Measurements from ENCODE around the gene PKMYT1.

The PKMYT1 gene

GRCh38 chr16:3000540-3000939, 20.3 kb upstream of the PKMYT1 start:
- DNase-seq (ENCODE audit: extremely low spot score): no peak
- ChIA-PET CTCF (interaction anchor here (1.4 kb wide), 1 partner anchor 27 kb away, joined by 4 read pairs; no protein-coding TSS in a partner anchor), POLR2A (interaction anchor here (0.8 to 1.0 kb wide), 3 partner anchors 11 to 20 kb away, joined by 3 to 4 read pairs (median 3); partner anchors contain the start of gene PKMYT1)
- TF ChIP-seq CTBP1 (IDR thresholded peaks at IDR 0.05; ENCODE audit: borderline replicate concordance): no peak
- TF ChIP-seq FOXK2 (IDR thresholded peaks at IDR 0.05): no peak
- TF ChIP-seq ARNT (IDR thresholded peaks at IDR 0.05): no peak
- TF ChIP-seq ELF4 (IDR thresholded peaks at IDR 0.05): no peak

DNA sequence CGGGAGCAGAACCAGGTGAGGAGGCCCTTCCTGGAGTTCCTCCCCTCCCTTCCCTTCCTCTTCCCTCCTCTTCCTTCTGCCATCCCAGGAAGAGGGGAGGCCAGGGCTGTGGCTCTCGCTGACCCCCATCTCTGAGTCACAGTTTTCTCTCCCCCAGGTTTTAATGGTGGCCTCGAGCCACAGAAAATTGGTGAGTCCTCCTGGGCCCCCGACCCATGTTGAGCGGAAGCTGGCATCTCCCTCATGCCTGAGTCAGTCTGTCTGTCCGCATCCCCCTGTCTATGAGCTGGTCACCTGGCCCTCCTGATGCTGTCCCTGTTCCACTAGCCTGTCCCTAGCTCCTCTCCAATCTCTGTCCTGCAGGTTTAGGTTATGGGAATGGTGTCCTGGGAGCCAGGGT, 19.7 kb upstream of the PKMYT1 start:
- ChIA-PET POLR2A (interaction anchor here (0.9 kb wide), 1 partner anchor 11 kb away, joined by 4 read pairs; no protein-coding TSS in a partner anchor), CTCF (interaction anchor here (1.4 kb wide), 1 partner anchor 28 kb away, joined by 4 read pairs; no protein-coding TSS in a partner anchor)
- no peak for DNase-seq (ENCODE audit: extremely low spot score)
- TF ChIP-seq HDGF (IDR thresholded peaks at IDR 0.05; ENCODE audit: borderline replicate concordance): no peak

- POLR2A ChIA-PET: interaction anchor here (0.8 to 0.9 kb wide), 2 partner anchors 16 to 43 kb away, joined by 3 read pairs; partner anchors contain the start of gene PKMYT1
- CTCF ChIA-PET: no interaction called here
- TF ChIP-seq ZNF384 (IDR thresholded peaks at IDR 0.05) (no peak), ARNT (IDR thresholded peaks at IDR 0.05) (no peak), LEF1 (IDR thresholded peaks at IDR 0.05; ENCODE audit: borderline replicate concordance) (no peak), FOXA1 (IDR thresholded peaks at IDR 0.05) (no peak), HDGF (IDR thresholded peaks at IDR 0.05; ENCODE audit: borderline replicate concordance) (no peak), L3MBTL2 (conservative IDR thresholded peaks at IDR 0.05) (no peak), TARDBP (IDR thresholded peaks at IDR 0.05) (no peak), CTBP1 (IDR thresholded peaks at IDR 0.05; ENCODE audit: borderline replicate concordance) (no peak), NFRKB (IDR thresholded peaks at IDR 0.05) (no peak), BHLHE40 (IDR thresholded peaks at IDR 0.05; ENCODE audit: borderline replicate concordance) (no peak), ELF4 (IDR thresholded peaks at IDR 0.05) (no peak), SP1 (IDR thresholded peaks at IDR 0.05) (no peak), FOXK2 (IDR thresholded peaks at IDR 0.05) (no peak), SUZ12 (IDR thresholded peaks at IDR 0.05) (no peak)
- TF ChIP-seq, protein P1, sequence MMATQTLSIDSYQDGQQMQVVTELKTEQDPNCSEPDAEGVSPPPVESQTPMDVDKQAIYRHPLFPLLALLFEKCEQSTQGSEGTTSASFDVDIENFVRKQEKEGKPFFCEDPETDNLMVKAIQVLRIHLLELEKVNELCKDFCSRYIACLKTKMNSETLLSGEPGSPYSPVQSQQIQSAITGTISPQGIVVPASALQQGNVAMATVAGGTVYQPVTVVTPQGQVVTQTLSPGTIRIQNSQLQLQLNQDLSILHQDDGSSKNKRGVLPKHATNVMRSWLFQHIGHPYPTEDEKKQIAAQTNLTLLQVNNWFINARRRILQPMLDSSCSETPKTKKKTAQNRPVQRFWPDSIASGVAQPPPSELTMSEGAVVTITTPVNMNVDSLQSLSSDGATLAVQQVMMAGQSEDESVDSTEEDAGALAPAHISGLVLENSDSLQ (IDR thresholded peaks at IDR 0.05): no peak
- DNase-seq (ENCODE audit: extremely low spot score): no peak
Measured at GRCh38 chr16:2996298-2996697, 16.1 kb upstream of the PKMYT1 start.

DNA sequence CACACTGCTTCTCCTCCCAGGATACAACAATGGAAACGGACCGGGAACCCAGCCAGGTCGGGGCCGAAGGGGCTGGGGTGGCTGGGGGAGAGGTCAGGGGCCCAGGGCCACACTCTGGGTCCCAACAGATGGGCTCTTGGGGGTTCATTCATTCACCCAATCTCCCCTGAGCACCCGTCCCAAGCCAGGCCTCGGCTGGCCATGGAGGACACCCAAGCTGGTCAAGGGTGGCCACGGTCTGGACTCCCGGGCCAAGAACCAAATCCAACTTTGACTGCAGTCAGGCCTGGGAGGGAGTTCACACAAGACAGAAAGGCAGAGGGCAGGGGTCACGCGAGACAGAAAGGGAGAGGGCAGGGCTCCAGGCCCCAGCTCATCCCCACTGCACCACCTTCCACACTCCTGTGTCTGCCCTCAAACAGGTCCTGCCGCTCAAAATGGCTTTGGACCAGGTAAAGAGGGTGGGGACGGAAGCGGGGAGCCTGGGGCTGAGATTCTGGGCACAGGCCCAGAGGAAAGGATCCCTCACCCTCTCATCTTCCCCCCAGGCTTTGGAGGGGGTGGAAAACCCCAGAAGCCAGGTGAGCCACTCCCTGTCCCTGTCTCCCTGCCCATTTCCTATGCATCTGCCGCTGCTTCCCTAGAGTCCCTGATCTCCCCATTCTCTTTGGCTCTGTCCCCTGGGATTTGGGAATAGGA, 12.3 kb upstream of the PKMYT1 start:
- CTCF ChIA-PET: no interaction called here
- TF ChIP-seq HDGF (IDR thresholded peaks at IDR 0.05; ENCODE audit: borderline replicate concordance): no peak
- no peak for TF ChIP-seq NFRKB (IDR thresholded peaks at IDR 0.05)
- TF ChIP-seq CTBP1 (IDR thresholded peaks at IDR 0.05; ENCODE audit: borderline replicate concordance): no peak
- no peak for TF ChIP-seq SP1 (IDR thresholded peaks at IDR 0.05)
- TF ChIP-seq SUZ12 (IDR thresholded peaks at IDR 0.05): no peak
- TF ChIP-seq FOXM1 (IDR thresholded peaks at IDR 0.05; ENCODE audit: borderline replicate concordance): no peak
- no peak for TF ChIP-seq ELF4 (IDR thresholded peaks at IDR 0.05)
- TF ChIP-seq LEF1 (IDR thresholded peaks at IDR 0.05; ENCODE audit: borderline replicate concordance): no peak
- TF ChIP-seq ARNT (IDR thresholded peaks at IDR 0.05): no peak
- no peak for TF ChIP-seq L3MBTL2 (conservative IDR thresholded peaks at IDR 0.05)
- TF ChIP-seq FOXA1 (IDR thresholded peaks at IDR 0.05): no peak
- no peak for TF ChIP-seq ZNF384 (IDR thresholded peaks at IDR 0.05)
- no peak for TF ChIP-seq BHLHE40 (IDR thresholded peaks at IDR 0.05; ENCODE audit: borderline replicate concordance)
- TF ChIP-seq FOXK2 (IDR thresholded peaks at IDR 0.05): no peak
- no peak for TF ChIP-seq TARDBP (IDR thresholded peaks at IDR 0.05)
- TF ChIP-seq, protein P1 (IDR thresholded peaks at IDR 0.05): no peak
- DNase-seq (ENCODE audit: extremely low spot score): no peak
- POLR2A ChIA-PET: interaction anchor here (2.0 kb wide), 1 partner anchor 12 kb away, joined by 8 read pairs; the partner anchor contains the start of gene PKMYT1

GRCh38 chr16:2991566-2992261, 11.5 kb upstream of the PKMYT1 start:
- DNase-seq (ENCODE audit: extremely low spot score): no peak
- CTCF ChIA-PET: no interaction called here
- POLR2A ChIA-PET: interaction anchor here (0.5 to 2.0 kb wide), 2 partner anchors 11 to 1973 kb away, joined by 3 to 8 read pairs; partner anchors contain the start of gene PKMYT1
- TF ChIP-seq TARDBP (IDR thresholded peaks at IDR 0.05): no peak
- TF ChIP-seq CTBP1 (IDR thresholded peaks at IDR 0.05; ENCODE audit: borderline replicate concordance): no peak
- no peak for TF ChIP-seq FOXM1 (IDR thresholded peaks at IDR 0.05; ENCODE audit: borderline replicate concordance)
- TF ChIP-seq ZNF384 (IDR thresholded peaks at IDR 0.05): no peak
- TF ChIP-seq ARNT (IDR thresholded peaks at IDR 0.05): no peak
- no peak for TF ChIP-seq SP1 (IDR thresholded peaks at IDR 0.05)
- TF ChIP-seq L3MBTL2 (conservative IDR thresholded peaks at IDR 0.05): no peak
- TF ChIP-seq HDGF (IDR thresholded peaks at IDR 0.05; ENCODE audit: borderline replicate concordance): no peak
- no peak for TF ChIP-seq SUZ12 (IDR thresholded peaks at IDR 0.05)
- TF ChIP-seq FOXA1 (IDR thresholded peaks at IDR 0.05): no peak
- TF ChIP-seq ELF4 (IDR thresholded peaks at IDR 0.05): no peak
- TF ChIP-seq BHLHE40 (IDR thresholded peaks at IDR 0.05; ENCODE audit: borderline replicate concordance): no peak
- TF ChIP-seq NFRKB (IDR thresholded peaks at IDR 0.05): no peak
- TF ChIP-seq, protein P1 (IDR thresholded peaks at IDR 0.05): no peak
- TF ChIP-seq LEF1 (IDR thresholded peaks at IDR 0.05; ENCODE audit: borderline replicate concordance): no peak
- no peak for TF ChIP-seq FOXK2 (IDR thresholded peaks at IDR 0.05)

Data from HEK293T (cell line).